ENCODE data around the gene NDUFS8.

The NDUFS8 gene

GRCh38 chr11:68077617-68078582 is 47.4 kb downstream of the NDUFS8 start:
- no peak for DNase-seq (ENCODE audit: low read depth in 2 of 2)

- DNase-seq (ENCODE audit: low read depth in 2 of 2), result no peak
Measured at GRCh38 chr11:68080860-68081259, 50.4 kb downstream of the NDUFS8 start.

GRCh38 chr11:68081691-68082090 is 51.2 kb downstream of the NDUFS8 start:
- no peak for DNase-seq (ENCODE audit: low read depth in 2 of 2)

- DNase-seq (ENCODE audit: low read depth in 2 of 2), result no peak
Measured at GRCh38 chr11:68082481-68082880, 52.0 kb downstream of the NDUFS8 start.

- no peak for DNase-seq (ENCODE audit: low read depth in 2 of 2)
Measured at GRCh38 chr11:68083517-68083916, 53.0 kb downstream of the NDUFS8 start.
